HL-60 (cell line): Measurements from ENCODE around the gene FSCN2.

Experiments used
- DNase-seq, 2 experiments: peaks; one replicate each; pipeline ENCODE4 v3.0.0-alpha.2; 2010 to 2020; ENCODE audit warnings: low read depth in 1 of 2, low spot score in 1 of 2
- H3K27ac ChIP-seq: fragments of 250-450 bp; sonication (Bioruptor Pico); replicated peaks from 2 replicates; pipeline ENCODE4 v1.5.1; 2020; ENCODE audit warnings: mild to moderate bottlenecking, moderate library complexity
- H3K27me3 ChIP-seq: fragments of 250-450 bp; sonication (Bioruptor Pico); 2 replicates; pipeline ENCODE4 v1.5.1; 2021; ENCODE audit warnings: mild to moderate bottlenecking, moderate library complexity; ENCODE audit not compliant: insufficient read depth, poor library complexity, severe bottlenecking
- H3K4me3 ChIP-seq: replicated peaks from 2 replicates; pipeline ENCODE4 v1.5.1; 2011; ENCODE audit warnings: mild to moderate bottlenecking, control low read depth, low read length; ENCODE audit not compliant: insufficient read depth
- CTCF ChIP-seq: IDR thresholded peaks from one replicate; pipeline ENCODE4 v1.5.1; 2011; ENCODE audit warnings: low read length, control low read depth, inconsistent platforms; ENCODE audit not compliant: insufficient read depth
- GABPA ChIP-seq: IDR thresholded peaks from 2 replicates; pipeline ENCODE4 v1.6.1; 2012; ENCODE audit warnings: low read depth
- POLR2AphosphoS5 ChIP-seq: IDR thresholded peaks from 2 replicates; pipeline ENCODE4 v1.6.1; 2012; ENCODE audit warnings: low read depth
- REST ChIP-seq: IDR thresholded peaks from 2 replicates; pipeline ENCODE4 v1.6.1; 2012; ENCODE audit warnings: low read depth; ENCODE audit not compliant: insufficient replicate concordance
- SPI1 ChIP-seq: IDR thresholded peaks from 2 replicates; pipeline ENCODE4 v1.6.1; 2012; ENCODE audit warnings: low read depth, mild to moderate bottlenecking, borderline replicate concordance

Gene FSCN2

GRCh38 chr17:81541123-81541522, 12.9 kb downstream of the FSCN2 start:
- no peak for DNase-seq
- TF ChIP-seq CTCF (no peak), SPI1 (no peak), POLR2AphosphoS5 (no peak), GABPA (no peak), REST (no peak)
- H3K27me3 ChIP-seq: peaks cover 11% of the 10 kb centered on the region
- no peak overlapping the region for H3K4me3 ChIP-seq
- H3K27ac ChIP-seq: no peak overlapping the region

- H3K27ac ChIP-seq: no peak overlapping the region
- no peak for TF ChIP-seq GABPA
- no peak for TF ChIP-seq CTCF
- TF ChIP-seq POLR2AphosphoS5: no peak
- no peak for TF ChIP-seq REST
- no peak for TF ChIP-seq SPI1
- no peak for DNase-seq
Observed at GRCh38 chr17:81542431-81543338, 14.5 kb downstream of the FSCN2 start.

GRCh38 chr17:81543339-81543675, 15.1 kb downstream of the FSCN2 start:
- no peak for DNase-seq
- H3K27ac ChIP-seq: no peak overlapping the region
- TF ChIP-seq POLR2AphosphoS5: no peak
- no peak for TF ChIP-seq CTCF
- TF ChIP-seq SPI1: no peak
- no peak for TF ChIP-seq REST
- no peak for TF ChIP-seq GABPA

More at GRCh38 chr17:81542431-81543338, 14.5 kb downstream of the FSCN2 start:
- no peaks in the 10 kb centered on the region for H3K27me3 ChIP-seq
- no peak overlapping the region for H3K4me3 ChIP-seq

More at GRCh38 chr17:81543339-81543675, 15.1 kb downstream of the FSCN2 start:
- Histone ChIP-seq H3K27me3 (no peaks in the 10 kb centered on the region), H3K4me3 (no peak overlapping the region)
